Epithelial cell of esophagus (primary cell): Measurements from ENCODE around the gene KRT84.

Experiments used
- DNase-seq: peaks from one replicate; pipeline ENCODE4 v3.0.0; 2010; ENCODE audit warnings: low read depth
- H3K4me3 ChIP-seq: 2 replicates; pipeline ENCODE4 v1.5.1; 2011; ENCODE audit warnings: mild to moderate bottlenecking, low read length, control low read depth
- CTCF ChIP-seq: IDR thresholded peaks from 2 replicates; pipeline ENCODE4 v1.5.1; 2011; ENCODE audit warnings: low read depth, mild to moderate bottlenecking, low read length, control low read depth, inconsistent platforms; ENCODE audit not compliant: insufficient read depth; ENCODE audit errors: missing control alignments

Gene KRT84

GRCh38 chr12:52396656-52397055 lies 11.2 kb upstream of the KRT84 start:
- no peak for TF ChIP-seq CTCF
- DNase-seq, result no peak
- H3K4me3 ChIP-seq, result no peak overlapping the region

- peak; percentile 57 for DNase-seq
- no peak overlapping the region for H3K4me3 ChIP-seq
- peak; percentile 46 for TF ChIP-seq CTCF
Observed at GRCh38 chr12:52395761-52396434, 10.4 kb upstream of the KRT84 start.

GRCh38 chr12:52394836-52395405 lies 9.5 kb upstream of the KRT84 start:
- no peak overlapping the region for H3K4me3 ChIP-seq
- no peak for DNase-seq
- no peak for TF ChIP-seq CTCF

- H3K4me3 ChIP-seq, result no peak overlapping the region
- DNase-seq, result peak; percentile 84
- TF ChIP-seq CTCF, result no peak
Observed at GRCh38 chr12:52392465-52393007, 7.1 kb upstream of the KRT84 start.

GRCh38 chr12:52391618-52392002 lies 6.2 kb upstream of the KRT84 start:
- no peak overlapping the region for H3K4me3 ChIP-seq
- no peak for TF ChIP-seq CTCF
- peak; percentile 53 for DNase-seq

- peak; percentile 78 for TF ChIP-seq CTCF
- DNase-seq, result peak; percentile 68
- no peak overlapping the region for H3K4me3 ChIP-seq
Observed at GRCh38 chr12:52390739-52391617, 5.5 kb upstream of the KRT84 start.
